Activated CD8-positive, alpha-beta T cell treated with anti-CD3 and anti-CD28 coated beads, Interleukin-2, amount 10 ng/mL, durations not matched to agents 7 days and 5 days (primary cell): ENCODE data around the gene LEPR. TPM values are rescaled to one million over a fixed set of nuclear protein-coding genes. Genes with fewer than 3 reads are reported as not detected.
A peak's percentile ranks its signal among the peaks of the same experiment; 100 is the strongest.
"Not testable (repeated sequence)": the region's sequence is repeated elsewhere in the genome, so short reads cannot be mapped to it uniquely, and the experiment has no call there.

Source experiments
- ATAC-seq: fragments of 150-1000 bp; cut with Tn5 transposase; one replicate; pipeline ENCODE4 v1.10.0; 2021; ENCODE audit warnings: moderate library complexity
- CTCF ChIA-PET: fragments of 350-600 bp; sonication (Branson Sonifier 250); formaldehyde crosslinking; loops from one replicate; lab custom pipeline; 2021; ENCODE audit warnings: antibody characterized with exemption; lab: Charles Lee
- POLR2A ChIA-PET: fragments of 350-600 bp; sonication (Branson Sonifier 250); formaldehyde crosslinking; loops from one replicate; lab custom pipeline; 2021; ENCODE audit warnings: antibody characterized with exemption; lab: Charles Lee
- DNase-seq: peaks from one replicate; pipeline ENCODE4 v3.0.0-alpha.2; 2020
- H3K27ac Mint-ChIP-seq: one replicate; pipeline ENCODE4 v1.8.0; 2021; ENCODE audit warnings: mild to moderate bottlenecking, mixed read lengths
- H3K27me3 Mint-ChIP-seq: one replicate; pipeline ENCODE4 v1.8.0; 2021; ENCODE audit warnings: low read depth, mixed read lengths
- H3K36me3 Mint-ChIP-seq: one replicate; pipeline ENCODE4 v1.8.0; 2021; ENCODE audit warnings: low read depth, mixed read lengths
- H3K4me1 Mint-ChIP-seq: one replicate; pipeline ENCODE4 v1.8.0; 2021; ENCODE audit warnings: low read depth, mixed read lengths
- H3K4me3 Mint-ChIP-seq: one replicate; pipeline ENCODE4 v1.8.0; 2021; ENCODE audit warnings: mild to moderate bottlenecking, mixed read lengths
- H3K9me3 Mint-ChIP-seq: one replicate; pipeline ENCODE4 v1.8.0; 2022; ENCODE audit warnings: mixed read lengths; ENCODE audit not compliant: insufficient read depth
- total RNA-seq, 2 experiments: library from RNA; stranded (reverse); gene quantifications; one replicate each; pipeline ENCODE4 v1.2.3, GENCODE V29; 2021

The LEPR gene
- total RNA-seq, 2 experiments from 2014 or later: 1.3 TPM

- Mint-ChIP-seq H3K36me3 (no peaks in the 10 kb centered on the region), H3K4me1 (peaks cover 13% of the 10 kb centered on the region), H3K9me3 (no peaks in the 10 kb centered on the region), H3K27ac (no peak overlapping the region), H3K27me3 (no peaks in the 10 kb centered on the region), H3K4me3 (no peak overlapping the region)
- ATAC-seq (no peak), DNase-seq (no peak)
- ChIA-PET CTCF (interaction anchor here (1.0 to 2.6 kb wide), 3 partner anchors 9 to 19 kb away, joined by 5 to 7 read pairs (median 5); no protein-coding TSS in a partner anchor), POLR2A (no interaction called here)
Observed at GRCh38 chr1:65440322-65440900, 19.9 kb downstream of the LEPR start.

DNA sequence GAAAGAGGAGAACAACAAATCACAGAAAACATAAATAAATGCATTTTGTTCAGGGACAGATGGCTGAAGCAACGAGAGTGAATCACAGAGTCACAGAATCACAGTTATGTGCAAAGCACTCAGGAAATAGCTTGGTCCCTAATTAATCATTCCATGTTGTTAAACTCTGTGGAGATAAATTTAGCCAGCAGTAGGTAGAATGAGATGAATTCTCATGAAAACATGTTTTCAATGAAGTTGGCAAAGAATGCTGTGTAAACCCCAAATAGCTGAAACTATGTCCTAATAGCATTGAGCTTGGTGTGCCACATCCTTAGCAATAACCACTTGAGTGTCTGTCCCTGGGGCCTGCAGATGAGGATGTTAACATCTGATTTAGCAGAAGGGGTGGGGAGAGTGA lies 20.4 kb downstream of the LEPR start:
- POLR2A ChIA-PET: no interaction called here
- H3K4me3 Mint-ChIP-seq: no peak overlapping the region
- no peak overlapping the region for H3K27ac Mint-ChIP-seq
- no peaks in the 10 kb centered on the region for H3K27me3 Mint-ChIP-seq
- CTCF ChIA-PET: interaction anchor here (1.0 to 2.6 kb wide), 2 partner anchors 9 to 18 kb away, joined by 5 to 7 read pairs; no protein-coding TSS in a partner anchor
- ATAC-seq: no peak
- DNase-seq: no peak
- H3K9me3 Mint-ChIP-seq: no peaks in the 10 kb centered on the region
- peaks cover 13% of the 10 kb centered on the region for H3K4me1 Mint-ChIP-seq
- no peaks in the 10 kb centered on the region for H3K36me3 Mint-ChIP-seq

DNA sequence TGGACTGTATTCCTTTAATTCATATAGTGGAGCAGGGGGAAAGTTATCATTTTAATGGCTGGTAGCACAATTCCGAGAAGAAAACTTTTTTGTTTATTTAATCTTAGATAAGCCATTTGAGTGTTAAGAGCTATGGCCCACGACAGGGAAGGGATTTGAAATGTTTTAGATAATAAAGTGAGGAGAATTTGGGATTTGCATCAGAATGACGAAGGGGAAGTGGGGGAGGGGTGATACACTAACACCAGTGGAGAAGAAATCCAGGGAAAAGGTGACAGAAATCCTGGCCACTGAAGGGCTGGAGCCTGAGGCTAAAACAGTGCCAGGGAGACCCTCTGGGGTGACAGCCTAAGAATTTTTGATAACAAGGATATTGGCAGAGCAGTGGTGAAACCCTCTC lies 21.0 kb downstream of the LEPR start:
- no peak for DNase-seq
- POLR2A ChIA-PET: no interaction called here
- H3K9me3 Mint-ChIP-seq: no peaks in the 10 kb centered on the region
- peaks cover 13% of the 10 kb centered on the region for H3K4me1 Mint-ChIP-seq
- ATAC-seq: no peak
- no peak overlapping the region for H3K27ac Mint-ChIP-seq
- CTCF ChIA-PET: interaction anchor here (1.0 to 2.6 kb wide), 2 partner anchors 10 to 18 kb away, joined by 5 to 7 read pairs; no protein-coding TSS in a partner anchor
- no peaks in the 10 kb centered on the region for H3K36me3 Mint-ChIP-seq
- no peaks in the 10 kb centered on the region for H3K27me3 Mint-ChIP-seq
- H3K4me3 Mint-ChIP-seq: no peak overlapping the region

- Mint-ChIP-seq H3K27me3 (no peaks in the 10 kb centered on the region), H3K27ac (no peak overlapping the region), H3K4me3 (no peak overlapping the region), H3K9me3 (no peaks in the 10 kb centered on the region), H3K36me3 (no peaks in the 10 kb centered on the region), H3K4me1 (peaks cover 9% of the 10 kb centered on the region)
- ChIA-PET CTCF (interaction anchor here (2.6 kb wide), 1 partner anchor 11 kb away, joined by 7 read pairs; no protein-coding TSS in a partner anchor), POLR2A (no interaction called here)
- ATAC-seq: no peak
- no peak for DNase-seq
Observed at GRCh38 chr1:65442442-65442841, 22.0 kb downstream of the LEPR start.

DNA sequence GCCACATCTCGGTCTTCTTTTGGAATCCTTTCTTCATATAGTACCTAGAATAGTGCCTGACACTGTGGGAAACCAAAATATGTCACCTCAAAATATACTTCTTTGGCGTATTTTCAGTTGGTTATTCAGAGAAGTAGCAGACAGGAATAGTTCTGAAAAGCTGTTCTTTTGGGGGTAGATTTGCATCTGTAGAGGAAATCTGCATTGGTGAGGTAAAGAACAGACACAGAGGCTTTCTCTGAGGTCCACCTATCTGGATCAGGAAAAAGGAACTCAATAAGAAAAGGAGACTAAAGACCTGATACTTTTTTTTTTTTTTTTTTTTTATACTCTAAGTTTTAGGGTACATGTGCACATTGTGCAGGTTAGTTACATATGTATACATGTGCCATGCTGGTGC lies 23.2 kb downstream of the LEPR start:
- no peak for DNase-seq
- ChIA-PET POLR2A (no interaction called here), CTCF (interaction anchor here (1.2 kb wide), 1 partner anchor 16 kb away, joined by 3 read pairs; no protein-coding TSS in a partner anchor)
- Mint-ChIP-seq H3K36me3 (no peaks in the 10 kb centered on the region), H3K27me3 (no peaks in the 10 kb centered on the region), H3K4me1 (peaks cover 9% of the 10 kb centered on the region), H3K27ac (no peak overlapping the region), H3K4me3 (no peak overlapping the region), H3K9me3 (no peaks in the 10 kb centered on the region)
- ATAC-seq: no peak

- ATAC-seq: no peak
- H3K27ac Mint-ChIP-seq: no peak overlapping the region
- no peak overlapping the region for H3K4me3 Mint-ChIP-seq
- no peaks in the 10 kb centered on the region for H3K27me3 Mint-ChIP-seq
- H3K9me3 Mint-ChIP-seq: no peaks in the 10 kb centered on the region
- H3K36me3 Mint-ChIP-seq: no peaks in the 10 kb centered on the region
- peaks cover 9% of the 10 kb centered on the region for H3K4me1 Mint-ChIP-seq
- ChIA-PET POLR2A (no interaction called here), CTCF (interaction anchor here (1.2 to 1.7 kb wide), 2 partner anchors 15 kb away, joined by 3 read pairs; no protein-coding TSS in a partner anchor)
- no peak for DNase-seq
Observed at GRCh38 chr1:65444128-65444640, 23.7 kb downstream of the LEPR start.

- no peak for DNase-seq
- Mint-ChIP-seq H3K36me3 (no peaks in the 10 kb centered on the region), H3K27me3 (no peaks in the 10 kb centered on the region), H3K4me3 (no peak overlapping the region), H3K9me3 (no peaks in the 10 kb centered on the region), H3K4me1 (peaks cover 4% of the 10 kb centered on the region), H3K27ac (no peak overlapping the region)
- ChIA-PET CTCF (interaction anchor here (1.7 kb wide), 1 partner anchor 13 kb away, joined by 3 read pairs; no protein-coding TSS in a partner anchor), POLR2A (no interaction called here)
- ATAC-seq: no peak
Observed at GRCh38 chr1:65445837-65446236, 25.4 kb downstream of the LEPR start.

- Mint-ChIP-seq H3K4me3 (no peak overlapping the region), H3K9me3 (no peaks in the 10 kb centered on the region), H3K36me3 (no peaks in the 10 kb centered on the region), H3K27ac (no peak overlapping the region), H3K4me1 (no peaks in the 10 kb centered on the region), H3K27me3 (no peaks in the 10 kb centered on the region)
- no peak for ATAC-seq
- POLR2A ChIA-PET: no interaction called here
- no peak for DNase-seq
- CTCF ChIA-PET: no interaction called here
Observed at GRCh38 chr1:65449214-65449823, 28.9 kb downstream of the LEPR start.

- H3K4me3 Mint-ChIP-seq, H3K36me3 Mint-ChIP-seq, CTCF ChIA-PET, H3K27me3 Mint-ChIP-seq, H3K9me3 Mint-ChIP-seq, ATAC-seq, POLR2A ChIA-PET, DNase-seq, H3K27ac Mint-ChIP-seq: not testable (repeated sequence)
- H3K4me1 Mint-ChIP-seq: peaks cover 24% of the 10 kb centered on the region
Observed at GRCh38 chr1:65455678-65456077, 35.2 kb downstream of the LEPR start.

DNA sequence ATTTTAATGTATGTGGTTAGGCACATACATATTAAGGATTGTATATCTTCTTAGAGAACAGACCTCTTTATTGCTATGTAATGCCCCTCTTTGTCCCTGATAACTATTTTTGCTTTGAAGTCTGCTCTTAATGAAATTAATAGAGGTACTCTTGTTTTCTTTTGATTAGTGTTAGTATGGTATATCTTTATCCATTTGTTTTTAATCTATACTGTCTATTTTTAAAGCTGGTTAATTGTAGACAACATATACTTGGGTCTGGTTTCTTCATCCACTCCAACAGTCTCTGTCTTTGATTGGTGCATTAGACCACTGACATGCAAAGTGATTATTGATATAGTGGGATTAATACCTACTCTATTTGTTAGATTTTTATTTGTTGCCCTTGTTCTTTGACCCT lies 36.0 kb downstream of the LEPR start:
- no peak for ATAC-seq
- DNase-seq: no peak
- Mint-ChIP-seq H3K4me1 (peaks cover 24% of the 10 kb centered on the region), H3K27me3 (no peaks in the 10 kb centered on the region), H3K9me3 (peaks cover 6% of the 10 kb centered on the region), H3K36me3 (peaks cover 6% of the 10 kb centered on the region), H3K4me3 (no peak overlapping the region), H3K27ac (no peak overlapping the region)
- POLR2A ChIA-PET: no interaction called here
- CTCF ChIA-PET: no interaction called here

GRCh38 chr1:65457868-65458267 lies 37.4 kb downstream of the LEPR start:
- H3K36me3 Mint-ChIP-seq: peaks cover 6% of the 10 kb centered on the region
- DNase-seq: no peak
- peak; percentile 27 for ATAC-seq
- peaks cover 6% of the 10 kb centered on the region for H3K9me3 Mint-ChIP-seq
- ChIA-PET POLR2A (no interaction called here), CTCF (interaction anchor here (0.9 to 3.7 kb wide), 5 partner anchors 22 to 230 kb away, joined by 3 to 61 read pairs (median 19); no protein-coding TSS in a partner anchor)
- H3K4me3 Mint-ChIP-seq: no peak overlapping the region
- H3K27ac Mint-ChIP-seq: no peak overlapping the region
- peaks cover 24% of the 10 kb centered on the region for H3K4me1 Mint-ChIP-seq
- H3K27me3 Mint-ChIP-seq: no peaks in the 10 kb centered on the region
